ENCODE data around the gene FBLN1. TPM values are rescaled to one million over a fixed set of nuclear protein-coding genes. Genes with fewer than 3 reads are reported as not detected.
A peak's percentile ranks its signal among the peaks of the same experiment; 100 is the strongest.
"Not testable (repeated sequence)": the region's sequence is repeated elsewhere in the genome, so short reads cannot be mapped to it uniquely, and the experiment has no call there.

Gene FBLN1
- total RNA-seq, 1 donor from 2014 or later = 238 TPM

DNA sequence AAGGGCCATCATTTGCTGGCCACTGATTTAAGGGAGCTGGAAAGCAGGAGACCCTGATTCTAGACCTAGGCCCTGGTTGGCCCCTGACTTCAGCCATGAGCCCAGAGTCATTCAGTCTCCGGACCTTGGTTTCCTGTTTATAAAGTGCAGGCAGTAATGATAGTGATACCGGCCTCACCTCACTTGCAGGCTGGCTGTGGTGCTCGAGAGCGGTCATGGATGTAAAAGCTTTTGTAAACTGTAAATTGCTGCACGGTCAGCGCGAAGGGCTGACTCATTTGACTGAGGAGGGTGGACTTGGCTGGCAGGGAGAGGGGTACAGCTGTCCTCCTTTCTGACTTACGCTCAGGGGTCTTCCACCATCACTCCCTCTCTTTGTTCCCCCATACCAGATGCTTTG is 37.4 kb downstream of the FBLN1 start:
- TF ChIP-seq CTCF (IDR thresholded peaks at IDR 0.05; ENCODE audit: unreplicated experiment) = no peak
- DNase-seq (ENCODE audit: low spot score) = no peak
- peaks cover 28% of the 10 kb centered on the region for H3K36me3 Mint-ChIP-seq (ENCODE audit: low read depth, unreplicated experiment)
- H3K27ac Mint-ChIP-seq (ENCODE audit: unreplicated experiment) = no peak overlapping the region
- peak overlapping the region; percentile 53 for H3K4me3 Mint-ChIP-seq (ENCODE audit: unreplicated experiment)
- H3K9me3 Mint-ChIP-seq (ENCODE audit: unreplicated experiment) = no peaks in the 10 kb centered on the region
- H3K4me1 Mint-ChIP-seq (ENCODE audit: unreplicated experiment) = no peaks in the 10 kb centered on the region
- peaks cover 8% of the 10 kb centered on the region for H3K27me3 Mint-ChIP-seq (ENCODE audit: unreplicated experiment)

DNA sequence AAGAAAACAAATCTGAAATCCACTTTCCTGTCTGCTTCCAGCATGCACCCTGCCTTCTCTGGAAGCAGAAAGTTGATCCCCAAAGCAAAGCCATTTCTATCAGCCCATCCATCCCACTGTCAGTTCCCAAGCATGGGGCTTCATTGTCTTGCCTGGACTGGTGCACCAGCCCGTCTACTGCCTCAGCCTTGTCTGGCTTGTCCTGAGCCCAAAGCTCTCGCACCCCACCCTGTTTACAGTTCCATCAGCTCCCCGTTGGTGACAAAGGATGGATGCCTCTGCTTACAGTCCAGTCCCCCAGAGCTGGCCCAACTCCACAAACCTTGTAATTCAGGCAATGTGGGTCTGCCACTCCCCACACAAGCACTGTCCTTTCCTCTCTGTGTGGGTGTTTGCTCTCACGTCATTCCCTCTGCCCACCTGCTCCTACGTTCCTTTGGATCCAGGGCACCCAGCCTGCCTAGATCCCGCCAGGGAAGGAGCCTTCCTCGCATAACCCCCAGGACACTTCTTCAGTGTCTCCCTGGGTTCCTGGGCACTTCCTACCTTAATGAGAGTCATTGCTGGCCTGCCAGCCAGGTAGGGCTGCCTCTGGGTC is 38.8 kb downstream of the FBLN1 start:
- DNase-seq (ENCODE audit: low spot score) = no peak
- H3K4me1 Mint-ChIP-seq (ENCODE audit: unreplicated experiment) = no peaks in the 10 kb centered on the region
- H3K27me3 Mint-ChIP-seq (ENCODE audit: unreplicated experiment) = peaks cover 9% of the 10 kb centered on the region
- peaks cover 32% of the 10 kb centered on the region for H3K36me3 Mint-ChIP-seq (ENCODE audit: low read depth, unreplicated experiment)
- H3K27ac Mint-ChIP-seq (ENCODE audit: unreplicated experiment) = peak overlapping the region; percentile 61
- no peak for TF ChIP-seq CTCF (IDR thresholded peaks at IDR 0.05; ENCODE audit: unreplicated experiment)
- no peak overlapping the region for H3K4me3 Mint-ChIP-seq (ENCODE audit: unreplicated experiment)
- no peaks in the 10 kb centered on the region for H3K9me3 Mint-ChIP-seq (ENCODE audit: unreplicated experiment)

DNA sequence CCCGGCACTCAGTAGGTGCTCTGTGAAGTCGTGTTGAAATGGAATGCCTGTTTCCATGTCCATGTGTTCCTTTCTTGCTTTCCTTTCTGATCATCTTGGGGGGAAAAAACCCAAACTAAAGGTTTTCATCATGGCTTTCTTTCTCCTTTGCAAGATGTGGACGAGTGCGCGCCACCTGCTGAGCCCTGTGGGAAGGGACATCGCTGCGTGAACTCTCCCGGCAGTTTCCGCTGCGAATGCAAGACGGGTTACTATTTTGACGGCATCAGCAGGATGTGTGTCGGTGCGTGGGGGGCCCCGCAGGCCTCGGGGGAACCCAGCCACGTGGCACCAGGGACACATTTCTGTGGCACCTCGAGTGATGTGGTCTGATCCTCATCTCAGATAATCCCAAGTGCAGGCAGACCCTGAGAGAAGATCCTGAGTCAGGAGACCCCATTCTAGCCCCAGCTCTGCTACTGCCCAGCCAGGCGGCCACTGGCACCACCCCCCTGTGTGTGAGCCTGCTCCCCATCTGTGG is 39.4 kb downstream of the FBLN1 start:
- H3K27me3 Mint-ChIP-seq (ENCODE audit: unreplicated experiment) = peaks cover 11% of the 10 kb centered on the region
- no peak overlapping the region for H3K4me3 Mint-ChIP-seq (ENCODE audit: unreplicated experiment)
- peaks cover 34% of the 10 kb centered on the region for H3K36me3 Mint-ChIP-seq (ENCODE audit: low read depth, unreplicated experiment)
- H3K4me1 Mint-ChIP-seq (ENCODE audit: unreplicated experiment) = no peaks in the 10 kb centered on the region
- DNase-seq (ENCODE audit: low spot score) = no peak
- no peak overlapping the region for H3K27ac Mint-ChIP-seq (ENCODE audit: unreplicated experiment)
- no peaks in the 10 kb centered on the region for H3K9me3 Mint-ChIP-seq (ENCODE audit: unreplicated experiment)
- no peak for TF ChIP-seq CTCF (IDR thresholded peaks at IDR 0.05; ENCODE audit: unreplicated experiment)

GRCh38 chr22:45542736-45543135 is 40.1 kb downstream of the FBLN1 start:
- not testable (repeated sequence) for H3K27ac Mint-ChIP-seq (ENCODE audit: unreplicated experiment); DNase-seq (ENCODE audit: low spot score); H3K4me3 Mint-ChIP-seq (ENCODE audit: unreplicated experiment); H3K4me1 Mint-ChIP-seq (ENCODE audit: unreplicated experiment); H3K9me3 Mint-ChIP-seq (ENCODE audit: unreplicated experiment)
- Mint-ChIP-seq H3K27me3 (ENCODE audit: unreplicated experiment) (peaks cover 11% of the 10 kb centered on the region), H3K36me3 (ENCODE audit: low read depth, unreplicated experiment) (peaks cover 37% of the 10 kb centered on the region)

DNA sequence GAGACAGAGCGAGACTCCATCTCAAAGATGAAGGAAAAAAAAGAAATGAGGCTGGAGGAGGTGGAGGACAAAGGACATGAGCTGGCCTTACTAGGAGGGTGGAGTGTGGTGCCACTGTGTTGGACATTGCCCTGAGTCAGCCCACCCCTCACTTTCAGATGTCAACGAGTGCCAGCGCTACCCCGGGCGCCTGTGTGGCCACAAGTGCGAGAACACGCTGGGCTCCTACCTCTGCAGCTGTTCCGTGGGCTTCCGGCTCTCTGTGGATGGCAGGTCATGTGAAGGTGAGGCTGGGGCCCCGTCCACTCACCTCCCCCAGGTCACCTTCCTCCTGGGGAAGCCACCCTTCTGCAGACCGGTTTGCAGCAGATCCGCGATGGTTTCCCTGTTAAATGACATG is 40.6 kb downstream of the FBLN1 start:
- peaks cover 36% of the 10 kb centered on the region for H3K36me3 Mint-ChIP-seq (ENCODE audit: low read depth, unreplicated experiment)
- no peak for DNase-seq (ENCODE audit: low spot score)
- no peaks in the 10 kb centered on the region for H3K4me1 Mint-ChIP-seq (ENCODE audit: unreplicated experiment)
- H3K9me3 Mint-ChIP-seq (ENCODE audit: unreplicated experiment) = no peaks in the 10 kb centered on the region
- no peak overlapping the region for H3K4me3 Mint-ChIP-seq (ENCODE audit: unreplicated experiment)
- no peak overlapping the region for H3K27ac Mint-ChIP-seq (ENCODE audit: unreplicated experiment)
- no peak for TF ChIP-seq CTCF (IDR thresholded peaks at IDR 0.05; ENCODE audit: unreplicated experiment)
- peaks cover 11% of the 10 kb centered on the region for H3K27me3 Mint-ChIP-seq (ENCODE audit: unreplicated experiment)

All from endothelial cell (in vitro differentiated cells).